A549 (cell line): ENCODE measurements around the gene FLRT3. TPM values are rescaled to one million over a fixed set of nuclear protein-coding genes. Genes with fewer than 3 reads are reported as not detected.

Experiments
- ATAC-seq, 2 experiments: fragments of 200-7000 bp in 1 of 2; fragments of >200 bp in 1 of 2; cut with Nextera tagmentation in 1 of 2; cut with Tn5 transposase in 1 of 2; 3 replicates each; pipeline versions ENCODE4 v1.8.0 to v1.9.1; 2018 to 2020; ENCODE audit warnings: mild to moderate bottlenecking in 1 of 2, moderate library complexity in 1 of 2
- CTCF ChIA-PET: fragments of 300-600 bp; sonication (Branson Sonifier 250); formaldehyde crosslinking; extraction: SDS; loops from one replicate; lab custom pipeline; 2021; ENCODE audit warnings: antibody characterized with exemption, inconsistent platforms; lab: Yijun Ruan, JAX
- POLR2A ChIA-PET: fragments of 350-600 bp; formaldehyde crosslinking; extraction: SDS; loops from one replicate; lab custom pipeline; 2021; ENCODE audit warnings: antibody characterized with exemption, inconsistent platforms; lab: Yijun Ruan, JAX
- DNase-seq, 2 experiments: peaks; one replicate each; pipeline versions ENCODE4 v3.0.0 to v3.0.0-alpha.2; 2011 to 2016; ENCODE audit warnings: low read depth in 1 of 2, low spot score in 1 of 2
- FAIRE-seq: peaks from 2 replicates; lab custom pipeline; 2011; peaks lifted over from hg19 to GRCh38; lab: Jason Lieb, UNC
- H3K27ac ChIP-seq, 2 experiments: fragments of >200 bp; sonication (Bioruptor Twin); formaldehyde crosslinking; 3 replicates each; pipeline ENCODE4 v1.5.1; 2016 to 2017
- H3K4me1 ChIP-seq: fragments of >200 bp; sonication (Bioruptor Twin); formaldehyde crosslinking; 3 replicates; pipeline ENCODE4 v1.6.1; 2016
- H3K4me2 ChIP-seq: fragments of >200 bp; sonication (Bioruptor Twin); formaldehyde crosslinking; 3 replicates; pipeline ENCODE4 v1.6.1; 2016
- H3K4me3 ChIP-seq: fragments of >200 bp; sonication (Bioruptor Twin); formaldehyde crosslinking; 3 replicates; pipeline ENCODE4 v1.5.1; 2016
- H3K9me3 ChIP-seq: fragments of >200 bp; sonication (Bioruptor Twin); formaldehyde crosslinking; 3 replicates; pipeline ENCODE4 v1.6.1; 2016
- BHLHE40 ChIP-seq: IDR thresholded peaks from 2 replicates; pipeline ENCODE4 v1.6.1; 2012; ENCODE audit warnings: low read depth, low read length, inconsistent platforms
- CBX2 ChIP-seq: fragments of 200-600 bp; sonication (generic); IDR thresholded peaks from 2 replicates; pipeline ENCODE4 v1.6.1; 2016; ENCODE audit warnings: low read depth, mild to moderate bottlenecking, borderline replicate concordance
- CBX8 ChIP-seq: fragments of 200-600 bp; sonication (generic); IDR thresholded peaks from 2 replicates; pipeline ENCODE4 v1.6.1; 2016
- CHD4 ChIP-seq: fragments of 200-600 bp; sonication (generic); IDR thresholded peaks from 2 replicates; pipeline ENCODE4 v1.6.1; 2016; ENCODE audit warnings: antibody characterized with exemption, mild to moderate bottlenecking, borderline replicate concordance
- EHF ChIP-seq: fragments of 250-450 bp; sonication (Bioruptor Pico); IDR thresholded peaks from 2 replicates; pipeline ENCODE4 v1.5.0; 2020; ENCODE audit warnings: mild to moderate bottlenecking
- FOSB ChIP-seq: fragments of 250-450 bp; sonication (Bioruptor Pico); IDR thresholded peaks from 2 replicates; pipeline ENCODE4 v1.5.0; 2020; ENCODE audit warnings: mild to moderate bottlenecking, moderate library complexity
- GATA3 ChIP-seq: IDR thresholded peaks from 2 replicates; pipeline ENCODE4 v1.6.1; 2012; ENCODE audit warnings: borderline replicate concordance
- JUNB ChIP-seq: fragments of >200 bp; sonication (Bioruptor Twin); formaldehyde crosslinking; IDR thresholded peaks from 2 replicates; pipeline ENCODE4 v1.6.1; 2016
- KDM5A ChIP-seq: fragments of 200-600 bp; sonication (generic); IDR thresholded peaks from 2 replicates; pipeline ENCODE4 v1.6.1; 2016; ENCODE audit warnings: antibody characterized with exemption, mild to moderate bottlenecking
- MAFK ChIP-seq: fragments of 450-650 bp; IDR thresholded peaks from 2 replicates; pipeline ENCODE4 v1.6.1; 2014; ENCODE audit not compliant: partially characterized antibody
- MYC ChIP-seq: IDR thresholded peaks from 2 replicates; pipeline ENCODE4 v1.6.1; 2012; ENCODE audit warnings: mild to moderate bottlenecking, inconsistent platforms, low read length, improper control_type of control experiment, borderline replicate concordance
- PHF8 ChIP-seq: fragments of 200-600 bp; sonication (generic); IDR thresholded peaks from 2 replicates; pipeline ENCODE4 v1.6.1; 2016; ENCODE audit warnings: low read depth, mild to moderate bottlenecking, antibody characterized with exemption, moderate library complexity, borderline replicate concordance
- POLR2A ChIP-seq: IDR thresholded peaks from 2 replicates; pipeline ENCODE4 v1.6.1; 2012; ENCODE audit warnings: mild to moderate bottlenecking, low read length
- RCOR1 ChIP-seq: fragments of 150-350 bp; IDR thresholded peaks from 2 replicates; pipeline ENCODE4 v1.6.1; 2014; ENCODE audit warnings: antibody characterized with exemption, low read length, low read depth
- RNF2 ChIP-seq: fragments of 200-600 bp; sonication (generic); IDR thresholded peaks from 2 replicates; pipeline ENCODE4 v1.6.1; 2016; ENCODE audit warnings: low read depth, mild to moderate bottlenecking, antibody characterized with exemption, moderate library complexity, borderline replicate concordance
- SREBF2 ChIP-seq: fragments of 450-650 bp; IDR thresholded peaks from 2 replicates; pipeline ENCODE4 v1.6.1; 2014; ENCODE audit warnings: mild to moderate bottlenecking, moderate library complexity
- WGBS: methylation state at CpG from one replicate; pipeline ENCODE4 v1.1.6; 2017; ENCODE audit errors: missing lambda C conversion rate; 5-methylcytosine and 5-hydroxymethylcytosine counted together
- polyA plus RNA-seq, 4 experiments: library from polyadenylated mRNA; depleted of rRNA in 3 of 4; stranded (reverse); fragments of >200 nt; fragmentation: RNase III in 1 of 4; extraction: RNeasy Plus Mini Kit Qiagen cat#74134 plus additional on column Dnase treatment in 1 of 4; gene quantifications; 2 replicates in 3 of 4; 3 replicates in 1 of 4; pipeline ENCODE4 v1.2.3, GENCODE V29; 2011 to 2017
- TF ChIP-seq, protein P1 (sequence below): fragments of 450-650 bp; IDR thresholded peaks from 2 replicates; pipeline ENCODE4 v1.6.1; 2014; ENCODE audit warnings: antibody characterized with exemption
- TF ChIP-seq, protein P2 (sequence below): fragments of 200-600 bp; sonication (generic); IDR thresholded peaks from 2 replicates; pipeline ENCODE4 v1.6.1; 2016; ENCODE audit warnings: antibody characterized with exemption, mild to moderate bottlenecking, moderate library complexity
- TF ChIP-seq, protein P3 (sequence below): fragments of 150-350 bp; IDR thresholded peaks from 2 replicates; pipeline ENCODE4 v1.6.1; 2014; ENCODE audit warnings: low read depth, mild to moderate bottlenecking, low read length
- TF ChIP-seq, protein P4 (sequence below): fragments of >200 bp; sonication (Bioruptor Twin); formaldehyde crosslinking; IDR thresholded peaks from 2 replicates; pipeline ENCODE4 v1.6.1; 2016
- TF ChIP-seq, protein P5 (sequence below): IDR thresholded peaks from 2 replicates; pipeline ENCODE4 v1.6.1; 2012
- TF ChIP-seq, protein P6 (sequence below): IDR thresholded peaks from 2 replicates; pipeline ENCODE4 v1.6.1; 2012
- TF ChIP-seq, protein P7 (sequence below): fragments of >200 bp; sonication (Bioruptor Twin); formaldehyde crosslinking; IDR thresholded peaks from 3 replicates; pipeline ENCODE4 v1.6.1; 2016

FLRT3 gene
- polyA plus RNA-seq, 2 of the 4 experiments (the other 2 are of a cell fraction) = 3.4 to 28.7 TPM

DNA sequence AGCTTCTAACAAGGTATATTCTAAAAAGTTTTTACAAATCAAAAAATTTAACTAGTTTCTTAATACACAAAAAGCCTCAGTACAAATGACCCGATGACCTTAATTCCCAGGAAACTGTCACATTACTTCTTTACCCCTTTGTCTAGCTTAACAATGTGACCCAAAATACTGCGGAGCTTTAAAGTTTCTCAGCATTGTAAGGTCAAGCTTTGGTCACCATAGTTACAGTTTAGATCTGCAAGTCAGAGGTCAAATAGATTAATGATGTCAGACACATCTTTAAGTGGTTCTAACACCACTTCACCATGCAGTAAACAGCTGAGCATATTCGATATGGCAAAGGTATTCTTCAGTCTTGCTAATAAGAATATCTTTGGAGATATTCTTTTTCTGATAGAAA lies 36.8 kb upstream of the FLRT3 start:
- Histone ChIP-seq H3K4me3 (no peak overlapping the region), H3K9me3 (no peaks in the 10 kb centered on the region), H3K27ac (no peak overlapping the region), H3K4me2 (no peak overlapping the region), H3K4me1 (no peaks in the 10 kb centered on the region)
- ChIA-PET POLR2A (no interaction called here), CTCF (interaction anchor here (1.0 kb wide), 2 partner anchors 26 to 37 kb away, joined by 3 read pairs; partner anchors contain the start of gene FLRT3)
- WGBS = 69% methylated on average over 3 of the region's 3 CpGs
- TF ChIP-seq, protein P1, sequence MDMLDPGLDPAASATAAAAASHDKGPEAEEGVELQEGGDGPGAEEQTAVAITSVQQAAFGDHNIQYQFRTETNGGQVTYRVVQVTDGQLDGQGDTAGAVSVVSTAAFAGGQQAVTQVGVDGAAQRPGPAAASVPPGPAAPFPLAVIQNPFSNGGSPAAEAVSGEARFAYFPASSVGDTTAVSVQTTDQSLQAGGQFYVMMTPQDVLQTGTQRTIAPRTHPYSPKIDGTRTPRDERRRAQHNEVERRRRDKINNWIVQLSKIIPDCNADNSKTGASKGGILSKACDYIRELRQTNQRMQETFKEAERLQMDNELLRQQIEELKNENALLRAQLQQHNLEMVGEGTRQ = no peak
- TF ChIP-seq MAFK (no peak), POLR2A (no peak), JUNB (no peak), CHD4 (no peak), MYC (no peak), RNF2 (no peak)
- TF ChIP-seq, protein P2, sequence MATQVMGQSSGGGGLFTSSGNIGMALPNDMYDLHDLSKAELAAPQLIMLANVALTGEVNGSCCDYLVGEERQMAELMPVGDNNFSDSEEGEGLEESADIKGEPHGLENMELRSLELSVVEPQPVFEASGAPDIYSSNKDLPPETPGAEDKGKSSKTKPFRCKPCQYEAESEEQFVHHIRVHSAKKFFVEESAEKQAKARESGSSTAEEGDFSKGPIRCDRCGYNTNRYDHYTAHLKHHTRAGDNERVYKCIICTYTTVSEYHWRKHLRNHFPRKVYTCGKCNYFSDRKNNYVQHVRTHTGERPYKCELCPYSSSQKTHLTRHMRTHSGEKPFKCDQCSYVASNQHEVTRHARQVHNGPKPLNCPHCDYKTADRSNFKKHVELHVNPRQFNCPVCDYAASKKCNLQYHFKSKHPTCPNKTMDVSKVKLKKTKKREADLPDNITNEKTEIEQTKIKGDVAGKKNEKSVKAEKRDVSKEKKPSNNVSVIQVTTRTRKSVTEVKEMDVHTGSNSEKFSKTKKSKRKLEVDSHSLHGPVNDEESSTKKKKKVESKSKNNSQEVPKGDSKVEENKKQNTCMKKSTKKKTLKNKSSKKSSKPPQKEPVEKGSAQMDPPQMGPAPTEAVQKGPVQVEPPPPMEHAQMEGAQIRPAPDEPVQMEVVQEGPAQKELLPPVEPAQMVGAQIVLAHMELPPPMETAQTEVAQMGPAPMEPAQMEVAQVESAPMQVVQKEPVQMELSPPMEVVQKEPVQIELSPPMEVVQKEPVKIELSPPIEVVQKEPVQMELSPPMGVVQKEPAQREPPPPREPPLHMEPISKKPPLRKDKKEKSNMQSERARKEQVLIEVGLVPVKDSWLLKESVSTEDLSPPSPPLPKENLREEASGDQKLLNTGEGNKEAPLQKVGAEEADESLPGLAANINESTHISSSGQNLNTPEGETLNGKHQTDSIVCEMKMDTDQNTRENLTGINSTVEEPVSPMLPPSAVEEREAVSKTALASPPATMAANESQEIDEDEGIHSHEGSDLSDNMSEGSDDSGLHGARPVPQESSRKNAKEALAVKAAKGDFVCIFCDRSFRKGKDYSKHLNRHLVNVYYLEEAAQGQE = no peak
- ATAC-seq = no peak
- no peak for FAIRE-seq
- no peak for DNase-seq

DNA sequence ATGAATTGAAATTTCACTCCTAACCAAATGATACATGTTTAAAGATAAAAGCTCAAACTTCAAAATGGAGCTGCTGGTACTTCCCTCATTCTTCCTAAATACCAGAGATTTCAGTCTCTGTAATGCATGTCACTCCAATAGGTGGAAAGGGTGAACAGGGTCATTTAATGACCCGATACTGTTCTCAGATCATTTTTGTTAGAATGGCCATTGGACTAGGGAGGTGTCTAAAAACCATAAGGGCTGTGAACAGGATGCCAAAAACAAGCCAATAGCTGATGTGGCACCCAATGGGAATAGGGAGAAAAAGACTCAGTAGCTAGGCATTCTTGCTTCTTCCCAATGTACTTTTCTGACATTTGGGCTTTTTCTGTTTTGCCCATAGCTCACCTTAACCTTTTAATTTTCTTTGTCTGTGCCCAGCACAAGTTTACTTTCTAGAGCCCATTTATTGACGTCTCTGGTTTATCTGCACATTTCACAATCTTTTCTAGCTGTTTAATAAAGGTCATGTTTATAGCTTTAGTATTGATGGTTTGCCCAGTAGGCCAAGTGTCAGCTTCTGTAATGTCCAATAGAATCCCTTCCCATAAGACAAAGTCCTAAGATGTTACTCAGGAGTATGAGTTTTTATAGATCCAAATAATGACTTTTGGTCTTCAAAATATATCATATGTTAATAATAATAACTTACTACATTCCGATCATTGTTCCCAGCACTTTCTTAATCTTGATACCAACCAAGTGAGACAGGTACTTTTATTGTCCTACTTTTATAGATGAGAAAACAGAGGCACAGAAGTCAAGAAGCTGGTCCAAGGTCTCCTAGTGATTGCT lies 24.3 kb upstream of the FLRT3 start:
- TF ChIP-seq RCOR1 (no peak), BHLHE40 (no peak), SREBF2 (no peak), CBX8 (no peak), CHD4 (no peak), KDM5A (no peak), PHF8 (no peak), GATA3 (no peak), MYC (no peak), EHF (CRISPR knock-in tag) (no peak), CBX2 (no peak), FOSB (CRISPR knock-in tag) (no peak)
- TF ChIP-seq, protein P3, sequence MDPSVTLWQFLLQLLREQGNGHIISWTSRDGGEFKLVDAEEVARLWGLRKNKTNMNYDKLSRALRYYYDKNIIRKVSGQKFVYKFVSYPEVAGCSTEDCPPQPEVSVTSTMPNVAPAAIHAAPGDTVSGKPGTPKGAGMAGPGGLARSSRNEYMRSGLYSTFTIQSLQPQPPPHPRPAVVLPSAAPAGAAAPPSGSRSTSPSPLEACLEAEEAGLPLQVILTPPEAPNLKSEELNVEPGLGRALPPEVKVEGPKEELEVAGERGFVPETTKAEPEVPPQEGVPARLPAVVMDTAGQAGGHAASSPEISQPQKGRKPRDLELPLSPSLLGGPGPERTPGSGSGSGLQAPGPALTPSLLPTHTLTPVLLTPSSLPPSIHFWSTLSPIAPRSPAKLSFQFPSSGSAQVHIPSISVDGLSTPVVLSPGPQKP = no peak
- TF ChIP-seq, protein P4, sequence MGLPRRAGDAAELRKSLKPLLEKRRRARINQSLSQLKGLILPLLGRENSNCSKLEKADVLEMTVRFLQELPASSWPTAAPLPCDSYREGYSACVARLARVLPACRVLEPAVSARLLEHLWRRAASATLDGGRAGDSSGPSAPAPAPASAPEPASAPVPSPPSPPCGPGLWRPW = no peak
- TF ChIP-seq, protein P5, sequence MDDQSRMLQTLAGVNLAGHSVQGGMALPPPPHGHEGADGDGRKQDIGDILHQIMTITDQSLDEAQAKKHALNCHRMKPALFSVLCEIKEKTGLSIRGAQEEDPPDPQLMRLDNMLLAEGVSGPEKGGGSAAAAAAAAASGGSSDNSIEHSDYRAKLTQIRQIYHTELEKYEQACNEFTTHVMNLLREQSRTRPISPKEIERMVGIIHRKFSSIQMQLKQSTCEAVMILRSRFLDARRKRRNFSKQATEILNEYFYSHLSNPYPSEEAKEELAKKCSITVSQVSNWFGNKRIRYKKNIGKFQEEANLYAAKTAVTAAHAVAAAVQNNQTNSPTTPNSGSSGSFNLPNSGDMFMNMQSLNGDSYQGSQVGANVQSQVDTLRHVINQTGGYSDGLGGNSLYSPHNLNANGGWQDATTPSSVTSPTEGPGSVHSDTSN = no peak
- TF ChIP-seq, protein P6, sequence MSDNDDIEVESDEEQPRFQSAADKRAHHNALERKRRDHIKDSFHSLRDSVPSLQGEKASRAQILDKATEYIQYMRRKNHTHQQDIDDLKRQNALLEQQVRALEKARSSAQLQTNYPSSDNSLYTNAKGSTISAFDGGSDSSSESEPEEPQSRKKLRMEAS = no peak
- TF ChIP-seq, protein P7, sequence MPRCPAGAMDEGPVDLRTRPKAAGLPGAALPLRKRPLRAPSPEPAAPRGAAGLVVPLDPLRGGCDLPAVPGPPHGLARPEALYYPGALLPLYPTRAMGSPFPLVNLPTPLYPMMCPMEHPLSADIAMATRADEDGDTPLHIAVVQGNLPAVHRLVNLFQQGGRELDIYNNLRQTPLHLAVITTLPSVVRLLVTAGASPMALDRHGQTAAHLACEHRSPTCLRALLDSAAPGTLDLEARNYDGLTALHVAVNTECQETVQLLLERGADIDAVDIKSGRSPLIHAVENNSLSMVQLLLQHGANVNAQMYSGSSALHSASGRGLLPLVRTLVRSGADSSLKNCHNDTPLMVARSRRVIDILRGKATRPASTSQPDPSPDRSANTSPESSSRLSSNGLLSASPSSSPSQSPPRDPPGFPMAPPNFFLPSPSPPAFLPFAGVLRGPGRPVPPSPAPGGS = no peak
- no peak for ATAC-seq
- Histone ChIP-seq H3K27ac (no peak overlapping the region), H3K4me3 (no peak overlapping the region), H3K4me1 (no peaks in the 10 kb centered on the region), H3K9me3 (peaks cover 9% of the 10 kb centered on the region), H3K4me2 (no peak overlapping the region)
- CTCF ChIA-PET = interaction anchor here (0.9 to 1.3 kb wide), 2 partner anchors 11 to 24 kb away, joined by 4 to 5 read pairs; partner anchors contain the start of gene FLRT3
- POLR2A ChIA-PET = no interaction called here
- 74% methylated on average over 3 of the region's 3 CpGs for WGBS
- DNase-seq = no peak
- FAIRE-seq = no peak
